ENCODE data around the gene UNC79.
A peak's percentile ranks its signal among the peaks of the same experiment; 100 is the strongest.

Gene UNC79

GRCh38 chr14:93717668-93718320 is 287.1 kb downstream of the UNC79 start:
- Mint-ChIP-seq H3K9me3 (no peaks in the 10 kb centered on the region), H3K27ac (no peak overlapping the region), H3K4me1 (peaks cover 22% of the 10 kb centered on the region), H3K4me3 (no peak overlapping the region), H3K27me3 (ENCODE audit: low read depth, poor library complexity) (no peaks in the 10 kb centered on the region), H3K36me3 (ENCODE audit: low read depth) (no peaks in the 10 kb centered on the region)
- no peak for DNase-seq
- TF ChIP-seq CTCF (IDR thresholded peaks at IDR 0.05) = no peak

- Mint-ChIP-seq H3K27ac (no peak overlapping the region), H3K27me3 (ENCODE audit: low read depth, poor library complexity) (no peaks in the 10 kb centered on the region), H3K36me3 (ENCODE audit: low read depth) (no peaks in the 10 kb centered on the region), H3K4me1 (peaks cover 22% of the 10 kb centered on the region), H3K4me3 (no peak overlapping the region), H3K9me3 (no peaks in the 10 kb centered on the region)
- DNase-seq = no peak
- TF ChIP-seq CTCF (IDR thresholded peaks at IDR 0.05) = no peak
These were observed 288.5 kb downstream of the UNC79 start for GRCh38 chr14:93719256-93719655.

GRCh38 chr14:93720076-93720815 is 289.5 kb downstream of the UNC79 start:
- Mint-ChIP-seq H3K9me3 (no peaks in the 10 kb centered on the region), H3K27me3 (ENCODE audit: low read depth, poor library complexity) (no peaks in the 10 kb centered on the region), H3K27ac (peak overlapping the region; percentile 74), H3K4me3 (no peak overlapping the region), H3K4me1 (peaks cover 16% of the 10 kb centered on the region), H3K36me3 (ENCODE audit: low read depth) (no peaks in the 10 kb centered on the region)
- no peak for TF ChIP-seq CTCF (IDR thresholded peaks at IDR 0.05)
- DNase-seq = no peak

- no peaks in the 10 kb centered on the region for H3K27me3 Mint-ChIP-seq (ENCODE audit: low read depth, poor library complexity)
- TF ChIP-seq CTCF (IDR thresholded peaks at IDR 0.05) = no peak
- peaks cover 16% of the 10 kb centered on the region for H3K4me1 Mint-ChIP-seq
- H3K9me3 Mint-ChIP-seq = no peaks in the 10 kb centered on the region
- H3K27ac Mint-ChIP-seq = peak overlapping the region; percentile 94
- H3K36me3 Mint-ChIP-seq (ENCODE audit: low read depth) = no peaks in the 10 kb centered on the region
- DNase-seq = no peak
- H3K4me3 Mint-ChIP-seq = no peak overlapping the region
These were observed 290.3 kb downstream of the UNC79 start for GRCh38 chr14:93720981-93721483.

GRCh38 chr14:93723001-93723400 is 292.3 kb downstream of the UNC79 start:
- no peak for TF ChIP-seq CTCF (IDR thresholded peaks at IDR 0.05)
- Mint-ChIP-seq H3K4me3 (no peak overlapping the region), H3K9me3 (no peaks in the 10 kb centered on the region), H3K27me3 (ENCODE audit: low read depth, poor library complexity) (no peaks in the 10 kb centered on the region), H3K36me3 (ENCODE audit: low read depth) (no peaks in the 10 kb centered on the region), H3K4me1 (peaks cover 33% of the 10 kb centered on the region), H3K27ac (no peak overlapping the region)
- no peak for DNase-seq
